GM12878 (cell line): ENCODE measurements around the gene WDR86. TPM values are rescaled to one million over a fixed set of nuclear protein-coding genes. Genes with fewer than 3 reads are reported as not detected.

Experiments used
- ATAC-seq: fragments of 200-7000 bp; cut with Tn5 transposase; 3 replicates; pipeline ENCODE4 v1.9.1; 2020; ENCODE audit warnings: mild to moderate bottlenecking, moderate library complexity
- BruUV-seq: library from RNA; stranded (reverse); fragments of 400-500 nt; replicated peaks from 2 replicates; lab custom pipeline; 2021; lab: Mats Ljungman, UMichigan
- CTCF ChIA-PET: fragments of 300-600 bp; sonication (Branson Sonifier 250); formaldehyde crosslinking; extraction: SDS; loops from one replicate; lab custom pipeline; 2021; ENCODE audit warnings: inconsistent platforms; lab: Yijun Ruan, JAX
- POLR2A ChIA-PET: fragments of 350-600 bp; formaldehyde crosslinking; extraction: SDS; loops from one replicate; lab custom pipeline; 2021; ENCODE audit warnings: inconsistent platforms; lab: Charles Lee
- RAD21 ChIA-PET: fragments of 300-600 bp; sonication (Branson Sonifier 250); formaldehyde crosslinking; loops from one replicate; lab custom pipeline; 2023; ENCODE audit warnings: antibody characterized with exemption; ENCODE audit not compliant: unreplicated experiment; lab: Charles Lee
- SMC1A ChIA-PET: fragments of 300-600 bp; sonication (Branson Sonifier 250); formaldehyde crosslinking; loops from one replicate; lab custom pipeline; 2023; ENCODE audit not compliant: unreplicated experiment, uncharacterized antibody; lab: Charles Lee
- DNase-seq: peaks from one replicate; pipeline ENCODE4 v3.0.0-alpha.2; 2011; ENCODE audit warnings: low read depth, low spot score
- FAIRE-seq: peaks from 3 replicates; lab custom pipeline; 2011; peaks lifted over from hg19 to GRCh38; lab: Jason Lieb, UNC
- H2AFZ ChIP-seq: 2 replicates; pipeline ENCODE4 v1.6.0; 2011; ENCODE audit warnings: low read depth, low read length, control low read depth; ENCODE audit not compliant: control insufficient read depth
- H3K27ac ChIP-seq: 2 replicates; pipeline ENCODE4 v1.5.1; 2011; ENCODE audit warnings: control low read depth; ENCODE audit not compliant: control insufficient read depth, insufficient read depth
- H3K27me3 ChIP-seq, 2 experiments: replicated peaks in 1 of 2; 2 replicates each; pipeline versions ENCODE4 v1.6.0 to v1.6.1; 2011; ENCODE audit warnings: low read length in 1 of 2; ENCODE audit not compliant: control insufficient read depth in 2 of 2, insufficient read depth in 2 of 2
- H3K36me3 ChIP-seq, 2 experiments: 2 replicates each; pipeline ENCODE4 v1.5.1; 2011; ENCODE audit warnings: low read length in 1 of 2; ENCODE audit not compliant: control insufficient read depth in 2 of 2, insufficient read depth in 2 of 2
- H3K4me1 ChIP-seq: 2 replicates; pipeline ENCODE4 v1.6.1; 2011; ENCODE audit warnings: mild to moderate bottlenecking, low read length, moderate library complexity, mixed read lengths; ENCODE audit not compliant: control insufficient read depth, insufficient read depth
- H3K4me2 ChIP-seq: 2 replicates; pipeline ENCODE4 v1.6.0; 2011; ENCODE audit warnings: control low read depth; ENCODE audit not compliant: control insufficient read depth, insufficient read depth
- H3K4me3 ChIP-seq: fragments of 200-600 bp; sonication (generic); 2 replicates; pipeline ENCODE4 v1.5.1; 2016
- H3K79me2 ChIP-seq: 2 replicates; pipeline ENCODE4 v1.6.0; 2011; ENCODE audit warnings: low read length; ENCODE audit not compliant: control insufficient read depth, insufficient read depth
- H3K9ac ChIP-seq: 2 replicates; pipeline ENCODE4 v1.8.0; 2011; ENCODE audit warnings: low read length, control low read depth, mixed read lengths; ENCODE audit not compliant: control insufficient read depth, insufficient read depth
- H3K9me3 ChIP-seq: replicated peaks from 3 replicates; pipeline ENCODE4 v1.5.1; 2011; ENCODE audit warnings: mild to moderate bottlenecking, low read length; ENCODE audit not compliant: control insufficient read depth, insufficient read depth
- H4K20me1 ChIP-seq: 2 replicates; pipeline ENCODE4 v1.6.0; 2011; ENCODE audit not compliant: control insufficient read depth, insufficient read depth
- CUX1 ChIP-seq: IDR thresholded peaks from 2 replicates; pipeline ENCODE4 v1.6.1; 2012; ENCODE audit warnings: improper control_type of control experiment, low read depth, low read length; ENCODE audit not compliant: insufficient replicate concordance
- EP300 ChIP-seq, 2 experiments: fragments of 150-350 bp in 1 of 2; IDR thresholded peaks; 2 replicates each; pipeline ENCODE4 v1.6.1; 2011 to 2012; ENCODE audit warnings: low read depth in 2 of 2, low read length in 2 of 2, borderline replicate concordance in 1 of 2, improper control_type of control experiment in 1 of 2, inconsistent platforms in 1 of 2; ENCODE audit not compliant: control insufficient read depth in 1 of 2
- JUNB ChIP-seq: IDR thresholded peaks from 2 replicates; pipeline ENCODE4 v1.6.1; 2016; ENCODE audit warnings: antibody characterized with exemption, mild to moderate bottlenecking
- NKRF ChIP-seq: fragments of 450-650 bp; conservative IDR thresholded peaks from 2 replicates; pipeline ENCODE4 v1.6.1; 2017; ENCODE audit warnings: mild to moderate bottlenecking, moderate library complexity
- SIN3A ChIP-seq: IDR thresholded peaks from 2 replicates; pipeline ENCODE4 v1.6.1; 2012; ENCODE audit warnings: low read depth, low read length, improper control_type of control experiment
- SP1 ChIP-seq: IDR thresholded peaks from one replicate; pipeline ENCODE4 v1.6.1; 2011; ENCODE audit warnings: low read depth, low read length
- SRF ChIP-seq, 2 experiments: IDR thresholded peaks; 2 replicates each; pipeline ENCODE4 v1.6.1; 2011; ENCODE audit warnings: low read depth in 2 of 2, low read length in 2 of 2, mild to moderate bottlenecking in 1 of 2, moderate library complexity in 1 of 2
- TCF7 ChIP-seq: IDR thresholded peaks from 2 replicates; pipeline ENCODE4 v1.6.1; 2014; ENCODE audit warnings: antibody characterized with exemption, borderline replicate concordance
- ZNF592 ChIP-seq: fragments of 450-650 bp; IDR thresholded peaks from 2 replicates; pipeline ENCODE4 v1.6.1; 2017; ENCODE audit warnings: mild to moderate bottlenecking, moderate library complexity
- WGBS: methylation state at CpG from one replicate; pipeline ENCODE4 v1.1.6; 2016; ENCODE audit warnings: low lambda C conversion rate; ENCODE audit not compliant: insufficient replicate concordance, insufficient coverage; ENCODE audit errors: missing lambda C conversion rate; 5-methylcytosine and 5-hydroxymethylcytosine counted together
- in situ Hi-C: fragments of 300-500 bp; cut with MboI; formaldehyde crosslinking; loops from 9 replicates; pipeline ENCODE4 v1.14.3; 2018; ENCODE audit warnings: mixed read lengths
- intact Hi-C: fragments of 100-400 bp; cut with micrococcal nuclease; formaldehyde crosslinking; loops from one replicate; pipeline ENCODE4 v1.14.2; 2022; ENCODE audit not compliant: unreplicated experiment
- polyA plus RNA-seq, 11 experiments: library from polyadenylated mRNA; depleted of rRNA in 4 of 11; unstranded in 6 of 11; stranded (reverse) in 5 of 11; fragments of >200 nt; fragmentation: Nextera tagmentation in 4 of 11; fragmentation: Illumina TruSeq in 1 of 11; extraction: Ambion mirVana in 4 of 11; extraction: Trizol in 1 of 11; gene quantifications; 1 replicate in 1 of 11; 2 replicates in 10 of 11; pipeline versions ENCODE4 v1.2.1 to v1.2.3, GENCODE V29; 2011 to 2016; ENCODE audit warnings: inconsistent platforms in 2 of 11, missing spikeins in 2 of 11, low read depth in 1 of 11
- total RNA-seq, 4 experiments: library from RNA; depleted of rRNA in 3 of 4; stranded (reverse); fragments of >200 nt in 3 of 4; fragmentation: Illumina TruSeq in 1 of 4; extraction: Trizol in 1 of 4; gene quantifications; 2 replicates each; pipeline versions ENCODE4 v1.2.1 to v1.2.3, GENCODE V29; 2013 to 2021

The WDR86 gene
- total and polyA plus RNA-seq, 10 of the 15 experiments (the other 5 are each of a cell fraction or from before 2014, with no cell fraction given), result 0.05 to 0.19 (median 0.15) TPM; not detected in 7

GRCh38 chr7:151379193-151379520 is 30.7 kb downstream of the WDR86 start:
- H2AFZ ChIP-seq, result no peak overlapping the region
- intact Hi-C loops, result no loop called here
- ATAC-seq, result no peak
- H4K20me1 ChIP-seq, result no peaks in the 10 kb centered on the region
- H3K27me3 ChIP-seq, result peaks cover 2 to 3% of the 10 kb centered on the region in 2 experiments; a peak in 2 of 4 replicates
- ChIA-PET CTCF (interaction anchor here (1.4 kb wide), 1 partner anchor 11 kb away, joined by 4 read pairs; no protein-coding TSS in a partner anchor), RAD21 (no interaction called here), SMC1A (no interaction called here), POLR2A (no interaction called here)
- BruUV-seq, result no TSS peak
- H3K4me1 ChIP-seq, result peaks cover 7% of the 10 kb centered on the region
- no peak for DNase-seq
- no peaks in the 10 kb centered on the region for H3K79me2 ChIP-seq
- 80% methylated on average over 6 of the region's 6 CpGs for WGBS
- peaks cover 7 to 17% of the 10 kb centered on the region in 2 experiments; a peak in 3 of 4 replicates for H3K36me3 ChIP-seq
- in situ Hi-C loops, result no loop called here
- no peak for FAIRE-seq
- H3K9me3 ChIP-seq, result no peaks in the 10 kb centered on the region; the same call in 2 of the 3 replicates
- H3K4me2 ChIP-seq, result no peak overlapping the region
- H3K9ac ChIP-seq, result no peak overlapping the region
- H3K4me3 ChIP-seq, result no peak overlapping the region
- H3K27ac ChIP-seq, result no peak overlapping the region
- TF ChIP-seq SIN3A (no peak), EP300 (IDR thresholded peaks at IDR 0.05; ENCODE audit: borderline replicate concordance in 1 of 2, control insufficient read depth in 1 of 2, low read depth in 2 of 2, low read length in 2 of 2) (no peak), TCF7 (no peak), CUX1 (no peak), JUNB (no peak), SRF (IDR thresholded peaks at IDR 0.05; ENCODE audit: low read depth in 2 of 2, low read length in 2 of 2) (no peak), SP1 (no peak), ZNF592 (no peak), NKRF (no peak)
